Activated T-cell treated with anti-CD3 and anti-CD28 coated beads, Interleukin-2, amount 50 U/mL, for 24 hours (primary cell): Measurements from ENCODE around the gene GPC6.

Experiments used
- DNase-seq: peaks from one replicate; pipeline ENCODE4 v3.0.0-alpha.2; 2020
- H3K27ac Mint-ChIP-seq: 2 replicates; pipeline ENCODE4 v1.8.0; 2020; ENCODE audit warnings: mild to moderate bottlenecking, mixed read lengths
- H3K27me3 Mint-ChIP-seq: 2 replicates; pipeline ENCODE4 v1.8.0; 2020; ENCODE audit warnings: mixed read lengths
- H3K36me3 Mint-ChIP-seq: 2 replicates; pipeline ENCODE4 v1.8.0; 2020; ENCODE audit warnings: low read depth, mixed read lengths
- H3K4me1 Mint-ChIP-seq: 2 replicates; pipeline ENCODE4 v1.8.0; 2020; ENCODE audit warnings: low read depth, mixed read lengths
- H3K4me3 Mint-ChIP-seq: 2 replicates; pipeline ENCODE4 v1.8.0; 2020; ENCODE audit warnings: mild to moderate bottlenecking, moderate library complexity, mixed read lengths
- H3K9me3 Mint-ChIP-seq: 2 replicates; pipeline ENCODE4 v1.8.0; 2020; ENCODE audit warnings: mixed read lengths

GPC6 gene

DNA sequence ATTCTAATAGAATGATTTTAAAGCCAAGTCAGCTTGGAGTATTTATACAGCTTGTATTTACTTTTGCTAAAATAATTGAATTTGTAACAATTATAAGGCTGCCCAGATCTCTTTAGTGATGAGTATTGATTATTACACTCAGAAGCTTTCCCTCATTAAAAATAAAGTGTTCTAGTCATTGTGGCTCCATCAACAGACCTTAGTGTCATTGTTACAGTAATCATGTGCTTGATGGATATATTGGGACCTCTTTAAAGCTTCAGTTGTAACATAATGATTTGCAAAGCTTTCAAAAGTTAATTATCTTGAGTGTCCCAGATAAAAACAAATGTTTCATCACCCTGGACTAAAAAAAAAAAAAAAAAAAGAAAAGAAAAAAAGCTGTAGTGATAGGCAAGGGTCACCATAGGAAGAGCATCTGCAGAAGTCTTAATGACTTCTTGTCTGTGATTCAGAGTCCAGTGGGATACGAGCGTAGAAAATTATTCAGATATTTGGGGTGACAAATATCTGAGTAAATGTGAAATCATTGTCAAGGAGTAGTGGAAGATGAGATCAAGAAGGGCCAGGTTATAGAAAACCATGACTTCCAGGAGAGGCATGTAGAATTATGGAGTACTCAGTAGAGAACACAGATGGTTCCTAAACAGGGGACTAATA lies 883.2 kb downstream of the GPC6 start:
- no peaks in the 10 kb centered on the region for H3K9me3 Mint-ChIP-seq
- H3K27me3 Mint-ChIP-seq: peaks cover 14% of the 10 kb centered on the region
- H3K4me3 Mint-ChIP-seq: no peak overlapping the region
- H3K4me1 Mint-ChIP-seq: no peaks in the 10 kb centered on the region
- DNase-seq: no peak
- H3K36me3 Mint-ChIP-seq: no peaks in the 10 kb centered on the region
- no peak overlapping the region for H3K27ac Mint-ChIP-seq

DNA sequence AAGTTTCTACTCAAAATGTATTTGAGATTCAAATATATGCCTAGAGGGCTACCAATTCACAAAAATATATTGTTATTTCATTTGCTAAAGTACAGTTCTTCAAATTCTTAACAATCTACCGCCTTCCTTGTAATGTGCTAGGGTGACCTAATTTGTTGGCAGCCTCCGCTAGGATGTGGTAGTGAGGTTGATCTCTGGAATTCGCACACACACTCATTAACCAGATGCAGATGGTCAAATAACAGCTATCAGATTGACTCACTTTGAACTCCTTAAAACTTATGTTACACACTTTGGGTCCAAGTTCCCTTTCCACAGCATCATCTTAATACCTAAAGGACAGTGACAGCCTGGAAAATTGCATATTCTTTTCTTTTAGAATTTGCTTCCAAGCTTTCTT lies 885.6 kb downstream of the GPC6 start:
- H3K27me3 Mint-ChIP-seq: peaks cover 6% of the 10 kb centered on the region
- no peak overlapping the region for H3K4me3 Mint-ChIP-seq
- H3K4me1 Mint-ChIP-seq: no peaks in the 10 kb centered on the region
- no peak overlapping the region for H3K27ac Mint-ChIP-seq
- DNase-seq: no peak
- no peaks in the 10 kb centered on the region for H3K36me3 Mint-ChIP-seq
- no peaks in the 10 kb centered on the region for H3K9me3 Mint-ChIP-seq

DNA sequence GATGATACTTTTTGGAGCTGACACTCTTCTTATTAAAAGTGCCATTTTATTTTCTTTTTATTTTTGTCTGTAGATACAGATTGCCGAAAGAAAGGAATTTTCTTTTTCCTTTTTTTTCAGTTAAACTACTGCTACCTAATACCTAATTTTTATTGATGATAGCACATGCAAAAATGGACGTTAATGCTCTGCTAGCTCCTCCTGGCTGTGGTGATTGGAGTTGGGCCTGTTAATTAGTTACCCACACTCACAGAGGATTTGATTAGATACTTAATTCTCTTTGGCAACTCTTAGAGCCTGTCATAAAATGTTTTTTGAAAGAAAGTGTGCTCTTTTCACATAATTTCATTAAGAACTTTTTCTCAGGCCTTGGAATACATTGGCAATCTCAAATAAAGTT lies 886.1 kb downstream of the GPC6 start:
- no peak overlapping the region for H3K27ac Mint-ChIP-seq
- H3K4me3 Mint-ChIP-seq: no peak overlapping the region
- H3K27me3 Mint-ChIP-seq: peaks cover 9% of the 10 kb centered on the region
- H3K4me1 Mint-ChIP-seq: no peaks in the 10 kb centered on the region
- DNase-seq: no peak
- H3K9me3 Mint-ChIP-seq: no peaks in the 10 kb centered on the region
- H3K36me3 Mint-ChIP-seq: no peaks in the 10 kb centered on the region

DNA sequence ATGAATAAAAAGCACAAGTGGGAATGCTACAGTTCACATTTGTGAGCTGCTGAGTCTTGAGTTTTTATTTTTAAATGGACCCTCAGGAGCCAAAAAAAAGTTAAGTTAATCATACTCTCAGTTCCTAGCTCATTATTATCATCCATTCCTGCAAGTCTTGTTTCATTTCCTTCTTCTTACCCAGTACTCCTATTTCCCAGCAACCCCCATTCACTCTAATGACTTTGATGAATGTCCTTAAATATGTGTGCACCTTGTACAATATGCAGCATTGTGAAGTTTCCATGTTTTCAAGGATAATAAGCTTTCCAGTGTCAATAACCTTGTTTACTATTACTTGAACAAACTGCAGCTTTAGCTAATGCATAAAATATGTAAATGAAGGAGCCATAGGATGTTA lies 886.6 kb downstream of the GPC6 start:
- no peak for DNase-seq
- H3K4me3 Mint-ChIP-seq: no peak overlapping the region
- no peaks in the 10 kb centered on the region for H3K4me1 Mint-ChIP-seq
- peaks cover 9% of the 10 kb centered on the region for H3K27me3 Mint-ChIP-seq
- no peak overlapping the region for H3K27ac Mint-ChIP-seq
- no peaks in the 10 kb centered on the region for H3K9me3 Mint-ChIP-seq
- no peaks in the 10 kb centered on the region for H3K36me3 Mint-ChIP-seq

DNA sequence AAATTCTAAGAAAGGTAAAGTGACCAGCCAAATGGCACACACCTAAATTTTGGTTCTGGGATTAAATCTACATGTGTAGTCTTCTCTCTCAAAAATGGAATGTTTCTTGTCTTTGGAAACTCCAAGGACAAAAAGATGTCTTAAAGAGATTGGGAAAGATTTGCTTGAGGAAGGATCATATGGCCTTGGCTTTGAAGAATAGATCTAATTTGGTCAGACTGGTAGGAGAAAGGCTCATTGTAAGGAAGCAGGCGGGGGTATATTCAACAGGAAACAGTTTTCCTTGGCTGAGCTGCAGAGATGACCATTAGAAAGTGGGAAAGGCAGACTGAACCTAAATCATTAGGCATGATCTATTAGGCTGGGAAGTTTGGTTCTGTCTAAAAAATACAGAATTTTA lies 887.6 kb downstream of the GPC6 start:
- peaks cover 9% of the 10 kb centered on the region for H3K27me3 Mint-ChIP-seq
- no peak for DNase-seq
- no peaks in the 10 kb centered on the region for H3K9me3 Mint-ChIP-seq
- no peak overlapping the region for H3K4me3 Mint-ChIP-seq
- no peaks in the 10 kb centered on the region for H3K4me1 Mint-ChIP-seq
- no peaks in the 10 kb centered on the region for H3K36me3 Mint-ChIP-seq
- H3K27ac Mint-ChIP-seq: no peak overlapping the region

DNA sequence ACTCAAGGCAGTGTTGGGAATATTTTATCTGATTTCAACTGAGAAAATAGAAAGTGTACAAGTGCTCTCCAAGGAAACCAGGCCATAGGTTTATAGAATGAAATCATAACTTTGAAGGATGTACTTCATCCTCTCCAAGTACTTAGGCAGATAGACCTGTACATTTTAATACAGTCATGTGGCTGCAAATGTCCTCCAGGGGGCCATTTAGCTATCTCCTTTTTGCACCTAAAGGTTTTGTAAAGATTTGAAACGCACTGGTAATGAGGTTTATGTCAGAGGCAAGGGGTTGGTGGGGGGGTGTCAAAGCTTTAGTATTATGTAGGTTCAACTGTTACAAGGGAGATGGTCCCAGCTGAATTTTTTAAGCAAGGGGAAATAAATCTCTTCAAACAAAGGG lies 888.4 kb downstream of the GPC6 start:
- no peaks in the 10 kb centered on the region for H3K4me1 Mint-ChIP-seq
- H3K36me3 Mint-ChIP-seq: no peaks in the 10 kb centered on the region
- no peak overlapping the region for H3K27ac Mint-ChIP-seq
- DNase-seq: no peak
- H3K4me3 Mint-ChIP-seq: no peak overlapping the region
- peaks cover 9% of the 10 kb centered on the region for H3K27me3 Mint-ChIP-seq
- no peaks in the 10 kb centered on the region for H3K9me3 Mint-ChIP-seq

DNA sequence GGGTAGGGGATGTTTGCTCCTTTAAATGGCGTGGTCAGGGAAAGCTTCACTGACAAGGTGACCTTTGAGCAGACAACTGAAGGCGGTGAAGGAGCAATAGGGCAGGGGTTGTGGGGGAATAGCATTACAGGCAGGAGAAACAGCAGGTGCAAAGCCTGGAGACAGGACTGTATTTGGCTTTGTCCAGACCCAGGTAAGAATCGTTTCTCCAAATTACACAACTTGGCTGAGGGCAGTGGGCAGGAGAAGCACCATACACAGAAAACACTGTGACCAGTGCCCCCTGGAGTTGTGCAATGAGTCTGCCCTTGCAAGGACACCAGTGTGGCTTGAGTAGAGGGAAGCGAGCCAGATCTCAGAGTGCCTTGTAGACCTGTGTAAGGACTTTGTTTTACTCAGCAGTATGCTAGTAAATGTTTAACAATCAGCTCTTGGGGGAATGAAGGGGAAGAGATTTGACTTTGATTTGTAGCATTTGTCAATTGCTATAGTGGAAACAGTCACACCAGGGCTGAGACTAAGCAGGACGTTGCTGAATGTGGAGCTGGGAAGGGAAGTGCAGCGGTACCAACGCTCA lies 892.8 kb downstream of the GPC6 start:
- Mint-ChIP-seq H3K27me3 (peaks cover 17% of the 10 kb centered on the region), H3K4me3 (no peak overlapping the region), H3K4me1 (no peaks in the 10 kb centered on the region), H3K27ac (no peak overlapping the region), H3K9me3 (no peaks in the 10 kb centered on the region), H3K36me3 (no peaks in the 10 kb centered on the region)
- DNase-seq: no peak

DNA sequence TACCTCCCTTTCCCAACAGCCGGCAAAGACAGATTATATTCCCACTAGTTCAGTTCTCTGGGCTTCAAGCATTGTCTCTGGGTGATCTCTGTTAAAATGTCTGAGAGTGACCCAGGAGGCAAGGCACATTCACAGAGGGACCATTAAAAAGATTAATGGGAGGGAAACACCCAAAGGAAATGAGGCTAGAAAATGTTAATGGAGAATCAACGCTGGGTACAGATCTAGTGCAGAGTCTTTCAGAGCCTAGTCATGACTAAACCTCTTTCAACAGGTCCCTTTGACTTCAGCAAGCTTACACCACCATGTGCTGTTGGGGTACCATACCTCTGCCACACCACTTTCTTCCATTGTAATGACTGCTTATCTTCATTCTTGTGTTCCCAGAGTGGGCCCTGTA lies 894.3 kb downstream of the GPC6 start:
- H3K9me3 Mint-ChIP-seq: no peaks in the 10 kb centered on the region
- H3K4me3 Mint-ChIP-seq: no peak overlapping the region
- no peak for DNase-seq
- no peak overlapping the region for H3K27ac Mint-ChIP-seq
- no peaks in the 10 kb centered on the region for H3K36me3 Mint-ChIP-seq
- H3K27me3 Mint-ChIP-seq: peaks cover 17% of the 10 kb centered on the region
- no peaks in the 10 kb centered on the region for H3K4me1 Mint-ChIP-seq

DNA sequence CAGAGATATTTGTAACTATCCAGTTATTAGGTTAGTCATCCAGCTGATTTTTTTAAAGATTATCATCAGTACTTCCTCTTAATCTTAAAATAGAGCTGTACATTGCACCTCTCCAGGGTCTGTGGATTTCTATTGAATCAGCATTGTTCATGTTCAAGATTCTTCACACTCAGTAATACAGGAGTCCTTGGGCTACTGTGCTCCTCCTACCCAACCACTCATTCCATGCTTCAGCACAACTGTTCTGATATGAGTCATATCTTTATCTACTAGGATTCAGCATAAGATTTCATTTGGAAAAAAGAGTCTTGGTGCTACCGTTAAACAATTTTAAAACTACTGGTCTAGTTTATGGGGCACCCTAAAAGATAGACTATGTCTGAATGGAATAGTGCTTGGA lies 895.1 kb downstream of the GPC6 start:
- Mint-ChIP-seq H3K9me3 (no peaks in the 10 kb centered on the region), H3K4me3 (no peak overlapping the region), H3K27me3 (peaks cover 17% of the 10 kb centered on the region), H3K4me1 (no peaks in the 10 kb centered on the region), H3K27ac (no peak overlapping the region), H3K36me3 (no peaks in the 10 kb centered on the region)
- no peak for DNase-seq

DNA sequence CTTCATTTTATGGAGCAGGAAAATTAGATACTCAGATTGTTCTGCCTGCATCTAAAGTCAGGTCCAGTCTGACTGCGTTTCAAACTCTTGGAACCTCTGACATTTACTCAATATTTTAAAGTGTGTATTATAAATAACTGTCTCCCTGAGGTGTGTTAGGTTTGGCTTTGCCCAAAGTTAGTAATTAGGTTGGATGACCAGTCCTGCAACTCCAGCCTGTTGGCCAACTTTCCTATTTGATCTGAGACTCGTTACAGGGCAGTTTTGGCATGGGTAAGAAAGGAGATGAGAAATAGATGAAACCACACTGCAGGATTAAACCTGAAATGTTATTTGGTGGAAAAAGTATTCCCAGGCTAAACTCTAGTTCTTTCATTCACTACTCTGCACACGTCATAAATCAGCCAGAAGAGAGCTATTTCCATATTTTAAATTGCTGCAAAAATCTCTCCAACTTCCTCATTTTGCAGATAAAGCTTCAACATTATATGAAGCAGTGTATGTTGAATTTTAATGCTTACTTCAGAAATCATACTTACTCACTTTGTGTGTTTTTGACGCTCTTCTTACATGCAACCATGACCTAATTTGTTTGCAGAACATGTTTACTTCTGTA lies 895.8 kb downstream of the GPC6 start:
- Mint-ChIP-seq H3K4me3 (no peak overlapping the region), H3K27me3 (peaks cover 12% of the 10 kb centered on the region), H3K27ac (no peak overlapping the region), H3K4me1 (no peaks in the 10 kb centered on the region), H3K9me3 (no peaks in the 10 kb centered on the region), H3K36me3 (no peaks in the 10 kb centered on the region)
- DNase-seq: no peak

DNA sequence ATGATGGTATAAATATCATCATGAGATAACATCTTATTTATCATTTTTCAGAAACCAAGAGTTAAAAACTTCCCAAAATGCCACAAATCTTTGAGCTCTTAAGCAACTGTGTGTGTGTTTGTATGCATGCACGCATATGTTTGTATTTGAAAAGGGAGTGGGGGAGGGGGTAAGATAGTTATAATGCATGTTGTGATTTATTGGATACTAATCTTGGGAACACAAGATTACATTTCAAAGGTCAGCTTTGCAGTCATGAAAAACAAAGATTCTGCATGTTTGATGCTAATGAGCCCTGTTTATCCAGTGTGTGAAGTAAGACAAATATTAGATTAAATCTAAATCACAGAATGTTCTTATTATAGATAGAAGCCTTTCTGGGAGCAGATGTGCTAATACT lies 897.0 kb downstream of the GPC6 start:
- no peak overlapping the region for H3K27ac Mint-ChIP-seq
- no peaks in the 10 kb centered on the region for H3K4me1 Mint-ChIP-seq
- DNase-seq: no peak
- no peak overlapping the region for H3K4me3 Mint-ChIP-seq
- H3K27me3 Mint-ChIP-seq: peaks cover 10% of the 10 kb centered on the region
- no peaks in the 10 kb centered on the region for H3K9me3 Mint-ChIP-seq
- H3K36me3 Mint-ChIP-seq: no peaks in the 10 kb centered on the region

DNA sequence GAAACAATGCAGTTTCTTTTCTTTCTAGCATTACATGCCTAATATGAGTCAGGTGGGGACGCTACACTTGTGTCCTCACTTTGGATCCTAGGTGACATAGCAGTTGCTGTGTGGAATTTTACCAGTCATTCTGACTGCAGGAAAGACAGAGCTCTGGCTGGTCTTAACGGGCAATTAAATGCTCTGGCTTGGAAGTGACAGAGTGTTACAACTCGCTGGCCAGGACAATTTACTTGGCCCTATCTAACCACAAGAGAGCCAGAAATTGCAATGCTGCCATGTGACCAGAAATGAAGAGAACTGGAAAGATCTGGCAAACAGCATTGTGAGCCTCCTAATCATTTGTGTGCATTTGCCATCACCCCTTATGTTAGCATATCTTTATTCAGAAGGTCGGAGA lies 901.8 kb downstream of the GPC6 start:
- Mint-ChIP-seq H3K27me3 (peaks cover 3% of the 10 kb centered on the region), H3K4me3 (no peak overlapping the region), H3K4me1 (peaks cover 6% of the 10 kb centered on the region), H3K9me3 (no peaks in the 10 kb centered on the region), H3K36me3 (no peaks in the 10 kb centered on the region), H3K27ac (no peak overlapping the region)
- DNase-seq: no peak

DNA sequence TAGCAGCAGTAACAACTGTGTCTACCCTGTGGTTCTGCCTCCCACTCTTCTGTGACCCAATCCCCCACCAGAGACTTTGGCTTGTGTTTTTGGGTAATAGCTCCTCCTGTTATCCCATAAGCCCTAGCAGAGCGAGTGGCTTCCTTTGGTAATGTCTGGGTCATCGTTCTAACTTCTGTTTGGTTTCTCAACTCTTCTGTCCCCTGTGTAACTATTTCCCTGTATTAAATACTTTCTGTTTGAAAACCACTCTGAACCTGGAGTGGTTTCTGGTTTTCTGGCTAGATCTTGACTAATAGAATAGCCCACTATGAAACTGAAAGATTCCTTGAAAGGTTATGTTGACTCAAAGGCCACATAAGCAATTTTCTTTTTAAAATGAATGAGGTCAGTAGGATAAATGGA lies 902.9 kb downstream of the GPC6 start:
- Mint-ChIP-seq H3K27ac (no peak overlapping the region), H3K4me1 (peaks cover 6% of the 10 kb centered on the region), H3K4me3 (no peak overlapping the region), H3K9me3 (no peaks in the 10 kb centered on the region), H3K27me3 (no peaks in the 10 kb centered on the region), H3K36me3 (no peaks in the 10 kb centered on the region)
- no peak for DNase-seq

DNA sequence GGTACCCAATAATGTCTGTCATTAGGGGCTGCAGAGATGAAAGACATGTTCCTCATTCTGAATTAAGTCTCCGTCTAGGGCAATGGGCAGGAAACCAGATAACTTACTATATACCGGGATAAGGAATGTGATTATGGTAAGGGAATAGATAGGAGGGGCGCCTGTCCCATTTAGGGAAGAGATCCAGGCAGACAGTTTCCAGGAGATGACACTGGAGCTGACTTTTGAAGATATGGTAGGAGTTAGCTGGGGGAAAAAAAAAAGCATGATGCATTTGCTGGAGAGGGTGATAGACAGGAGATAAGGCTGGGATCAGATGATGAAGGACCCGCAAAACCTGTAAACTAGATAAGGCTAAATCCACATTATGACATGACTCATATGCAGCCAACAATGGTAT lies 912.2 kb downstream of the GPC6 start:
- Mint-ChIP-seq H3K36me3 (no peaks in the 10 kb centered on the region), H3K27me3 (no peaks in the 10 kb centered on the region), H3K4me3 (no peak overlapping the region), H3K27ac (no peak overlapping the region), H3K9me3 (no peaks in the 10 kb centered on the region), H3K4me1 (no peaks in the 10 kb centered on the region)
- no peak for DNase-seq

DNA sequence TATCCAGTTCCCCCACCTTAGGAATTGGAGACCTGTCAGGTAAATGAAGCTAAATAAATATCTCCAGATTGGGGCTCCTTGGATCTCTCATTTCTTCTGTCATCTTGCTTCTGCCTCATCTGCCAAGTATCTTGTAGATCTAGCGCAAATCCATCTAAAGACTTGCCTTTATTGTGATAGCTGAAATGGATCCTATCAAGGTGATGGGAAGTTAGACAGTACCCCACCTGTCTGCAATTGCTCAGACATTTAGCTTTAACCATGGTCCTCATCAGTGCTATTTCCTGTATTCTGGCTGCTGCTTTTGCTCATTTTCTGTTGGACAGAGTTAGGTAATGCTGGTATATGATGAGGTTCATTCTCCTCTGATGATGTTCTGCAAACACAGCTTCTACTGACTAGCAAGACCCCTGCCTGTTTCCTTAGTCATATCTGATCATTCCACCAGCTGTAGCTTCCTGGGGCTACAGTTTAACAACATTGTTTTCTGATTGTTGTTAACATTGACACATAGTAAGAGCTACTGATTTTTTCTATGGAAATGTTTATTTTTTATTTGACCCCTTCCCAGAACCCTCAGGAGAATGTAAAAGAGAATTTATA lies 912.9 kb downstream of the GPC6 start:
- Mint-ChIP-seq H3K27me3 (no peaks in the 10 kb centered on the region), H3K27ac (no peak overlapping the region), H3K4me3 (no peak overlapping the region), H3K36me3 (no peaks in the 10 kb centered on the region), H3K9me3 (no peaks in the 10 kb centered on the region), H3K4me1 (no peaks in the 10 kb centered on the region)
- DNase-seq: no peak
